Sigmoid colon (tissue), 4 donors: ENCODE results near the gene IL17RD.

Experiments used
- CTCF ChIP-seq, 4 experiments: fragments of 450-650 bp in 3 of 4; fragments of 200-600 bp in 1 of 4; IDR thresholded peaks; one replicate each; pipeline ENCODE4 v1.5.1; 2016 to 2019; ENCODE audit warnings: antibody characterized with exemption in 4 of 4, mild to moderate bottlenecking in 3 of 4, moderate library complexity in 2 of 4
- EP300 ChIP-seq, 4 donors: sonication (generic); formaldehyde crosslinking; IDR thresholded peaks; one replicate each; pipeline ENCODE4 v1.6.1; 2017; ENCODE audit warnings: antibody characterized with exemption in 4 of 4
- POLR2A ChIP-seq, 2 donors: fragments of 450-650 bp; IDR thresholded peaks; one replicate each; pipeline ENCODE4 v1.6.1; 2016; ENCODE audit warnings: antibody characterized with exemption in 2 of 2, mild to moderate bottlenecking in 2 of 2, moderate library complexity in 2 of 2
- POLR2AphosphoS5 ChIP-seq, 4 donors: sonication (generic); formaldehyde crosslinking; IDR thresholded peaks; one replicate each; pipeline ENCODE4 v1.6.1; 2017; ENCODE audit warnings: antibody characterized with exemption in 4 of 4

GRCh38 chr3:57135964-57136719, 29.0 kb downstream of the IL17RD start:
- TF ChIP-seq POLR2AphosphoS5 (IDR thresholded peaks at IDR 0.05) (no peak), CTCF (IDR thresholded peaks at IDR 0.05) (no peak), POLR2A (IDR thresholded peaks at IDR 0.05) (no peak), EP300 (IDR thresholded peaks at IDR 0.05) (no peak)
